Activated T-cell treated with anti-CD3 and anti-CD28 coated beads for 48 hours (primary cell): ENCODE results near the gene SLC66A2.

Experiments used
- DNase-seq: peaks from one replicate; pipeline ENCODE4 v3.0.0-alpha.2; 2020; ENCODE audit warnings: low read depth

Gene SLC66A2

DNA sequence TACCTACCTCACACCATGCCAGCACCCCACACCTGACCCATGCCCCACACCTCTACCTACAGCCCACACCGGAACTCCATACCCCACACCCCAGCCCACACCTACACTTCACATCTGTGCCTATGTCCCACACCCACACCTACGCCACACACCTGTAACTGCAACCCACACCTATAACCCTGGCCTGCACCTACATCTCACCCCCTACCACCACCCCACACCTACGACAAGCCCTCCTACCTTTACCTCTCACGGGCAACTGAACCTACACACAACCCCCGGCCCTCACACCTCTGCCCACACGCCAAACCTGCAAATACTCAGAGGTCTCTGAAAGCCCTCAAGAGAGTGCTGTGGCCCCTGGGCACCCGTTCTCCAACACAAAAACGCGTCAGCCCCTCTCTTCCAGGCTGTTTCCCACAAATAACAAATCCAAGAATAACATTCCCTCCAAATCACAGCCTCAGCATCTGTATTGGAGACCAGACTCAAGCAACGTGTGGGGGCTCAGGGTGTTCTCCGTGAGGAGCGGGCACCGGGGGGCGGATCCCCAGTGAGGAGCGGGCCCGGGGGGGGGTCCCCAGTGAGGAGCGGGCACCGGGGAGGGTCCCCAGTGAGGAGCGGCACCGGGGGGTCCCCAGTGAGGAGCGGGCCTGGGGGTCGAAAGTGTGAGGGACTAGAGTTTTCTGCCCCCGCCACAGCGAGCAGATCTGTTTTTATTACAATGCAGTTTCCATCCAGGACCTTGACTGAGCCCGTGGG lies 33.4 kb downstream of the SLC66A2 start:
- no peak for DNase-seq

DNA sequence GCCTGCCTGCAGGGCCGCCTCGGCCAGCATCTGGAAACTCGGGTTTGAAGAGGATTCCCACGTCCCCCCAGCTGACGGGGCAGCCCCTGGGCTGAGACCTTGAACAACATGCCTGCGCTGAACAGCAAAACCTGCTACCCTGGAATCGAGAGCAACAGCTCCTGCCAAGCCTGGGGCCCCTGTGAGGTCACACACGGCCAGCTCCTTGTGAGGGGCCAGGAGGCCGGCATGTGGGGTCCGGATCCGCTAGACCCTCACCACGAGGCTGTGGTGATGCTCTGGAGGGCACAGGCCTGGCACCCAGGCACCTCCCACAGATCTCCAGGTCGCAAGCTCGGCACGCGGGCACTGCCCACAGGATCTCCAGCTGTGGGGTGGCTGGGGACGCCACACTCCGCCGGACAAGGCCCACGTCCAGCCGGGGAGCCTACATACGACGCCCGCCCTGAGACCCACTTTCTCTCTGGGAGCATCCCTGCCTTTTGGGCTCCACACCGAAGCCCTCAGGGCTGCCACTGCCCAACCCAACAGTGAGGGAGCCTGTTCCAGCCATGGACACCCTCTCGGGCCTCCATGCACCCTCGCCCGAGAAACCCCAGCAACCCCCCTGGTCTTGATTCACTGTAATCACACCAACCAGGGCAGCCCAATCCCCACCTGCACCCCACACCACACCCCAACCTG lies 34.1 kb downstream of the SLC66A2 start:
- no peak for DNase-seq

DNA sequence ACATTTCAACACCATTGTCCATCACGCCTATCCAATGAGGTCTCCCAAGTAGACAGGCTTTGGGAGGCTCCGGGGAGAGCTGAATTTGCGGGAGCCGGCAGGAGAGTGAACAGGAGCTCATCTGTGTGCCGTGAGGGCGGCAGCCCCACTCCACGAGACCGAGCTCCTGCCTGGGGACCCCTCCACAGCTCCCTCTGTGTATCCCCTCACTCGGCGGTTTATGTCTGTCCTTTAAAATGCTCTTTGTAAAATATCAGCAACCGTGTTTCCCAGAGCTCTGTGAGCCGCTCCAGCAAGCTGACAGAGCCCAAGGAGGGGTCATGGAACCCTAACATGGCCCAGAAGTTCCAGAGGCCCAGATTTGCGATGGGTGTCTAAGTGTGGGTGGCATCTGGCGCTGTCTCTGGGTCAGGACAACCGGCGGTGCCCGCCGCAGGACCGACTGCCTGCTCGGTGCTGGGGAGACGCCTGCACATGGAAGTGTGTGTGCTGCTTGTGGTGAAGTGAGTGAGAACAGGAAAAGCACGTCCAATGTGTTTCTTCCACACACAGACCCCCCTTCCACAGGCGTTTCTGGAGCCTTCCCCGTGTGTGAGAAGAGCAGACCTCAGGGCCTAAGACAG lies 34.8 kb downstream of the SLC66A2 start:
- no peak for DNase-seq

DNA sequence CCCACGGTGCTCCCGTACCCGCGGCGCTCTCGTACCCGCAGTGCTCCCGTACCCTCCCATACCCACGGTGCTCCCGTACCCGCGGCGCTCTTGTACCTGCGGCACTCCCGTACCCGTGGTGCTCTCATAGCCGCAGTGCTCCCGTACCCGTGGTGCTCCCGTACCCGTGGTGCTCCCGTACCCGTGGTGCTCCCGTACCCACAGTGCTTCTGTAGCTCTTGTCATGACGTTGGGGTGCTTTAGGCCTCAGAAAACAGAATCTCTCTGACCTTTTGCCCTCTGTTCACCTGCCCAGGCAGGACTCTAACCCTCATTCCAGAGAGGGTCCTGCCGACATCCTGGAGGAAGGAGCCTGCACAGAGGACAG lies 35.3 kb downstream of the SLC66A2 start:
- DNase-seq, result no peak

DNA sequence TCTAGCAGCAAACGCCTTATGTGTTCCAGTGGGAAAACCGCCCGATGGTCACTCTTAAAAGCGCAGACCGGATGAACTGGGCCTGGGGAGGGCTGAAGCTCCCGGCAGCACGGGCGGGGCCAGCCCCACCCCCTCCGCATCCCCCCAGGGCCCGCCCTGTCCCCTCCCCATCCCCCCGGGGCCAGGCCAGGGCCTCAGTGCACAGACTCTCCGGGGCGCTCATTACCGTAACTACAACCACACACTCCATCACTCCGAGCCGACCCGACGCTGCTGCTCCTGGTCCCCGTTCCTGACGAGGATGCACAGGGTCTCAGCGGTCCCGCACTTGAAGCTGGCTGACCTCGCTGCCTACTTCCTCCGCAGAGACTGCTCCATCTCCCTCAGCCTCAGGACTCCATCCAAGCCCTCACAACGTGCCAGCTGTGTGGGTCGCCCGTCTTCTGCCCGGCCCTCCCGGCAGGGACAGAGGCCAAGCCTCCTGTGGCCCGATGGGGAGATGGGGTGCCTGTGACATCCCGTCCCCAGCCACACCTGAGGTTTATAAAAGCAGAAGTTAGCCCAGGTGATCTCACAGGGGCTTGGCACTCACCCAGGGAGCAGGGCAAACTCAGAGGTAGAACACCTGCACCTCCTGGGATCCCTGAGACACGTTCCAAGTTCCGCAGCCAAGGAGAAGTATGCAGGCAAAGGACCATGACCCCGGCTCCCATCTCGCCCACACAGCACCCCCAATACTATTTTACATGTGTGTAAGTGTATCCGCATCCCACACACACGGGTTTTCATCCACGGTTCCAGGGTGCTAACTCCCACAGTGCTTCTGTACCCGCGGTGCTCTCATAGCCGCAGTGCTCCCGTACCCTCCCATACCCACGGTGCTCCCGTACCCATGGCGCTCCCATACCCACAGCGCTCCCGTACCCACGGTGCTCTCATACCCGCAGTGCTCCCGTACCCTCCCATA lies 36.0 kb downstream of the SLC66A2 start:
- no peak for DNase-seq

DNA sequence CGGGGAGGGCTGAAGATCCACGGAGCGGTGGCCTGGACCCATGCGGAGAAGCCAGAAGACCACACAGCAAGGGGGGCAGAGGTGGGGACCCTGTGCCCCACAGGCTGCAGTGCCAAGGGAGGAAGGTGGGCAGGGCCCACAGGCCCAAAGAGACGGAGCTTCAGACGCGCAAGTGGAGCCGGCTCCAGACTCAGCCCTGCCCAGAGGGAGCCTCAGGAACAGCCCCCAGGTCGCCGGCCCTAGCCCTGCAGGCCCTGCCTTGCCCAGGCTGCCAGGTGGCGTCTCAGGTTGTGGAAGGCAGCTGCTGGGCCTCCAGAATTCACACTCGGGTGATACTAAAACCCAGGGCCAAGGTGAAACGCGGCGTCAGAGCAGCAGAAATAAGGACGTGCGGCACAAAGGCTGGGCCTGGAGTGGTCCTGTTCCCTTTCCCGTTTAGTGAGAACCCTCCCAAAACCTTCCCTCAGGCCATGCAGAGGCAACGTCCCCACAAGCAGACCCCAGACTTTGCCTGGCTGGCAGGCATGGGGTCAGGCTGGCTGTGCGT lies 36.8 kb downstream of the SLC66A2 start:
- DNase-seq, result no peak

DNA sequence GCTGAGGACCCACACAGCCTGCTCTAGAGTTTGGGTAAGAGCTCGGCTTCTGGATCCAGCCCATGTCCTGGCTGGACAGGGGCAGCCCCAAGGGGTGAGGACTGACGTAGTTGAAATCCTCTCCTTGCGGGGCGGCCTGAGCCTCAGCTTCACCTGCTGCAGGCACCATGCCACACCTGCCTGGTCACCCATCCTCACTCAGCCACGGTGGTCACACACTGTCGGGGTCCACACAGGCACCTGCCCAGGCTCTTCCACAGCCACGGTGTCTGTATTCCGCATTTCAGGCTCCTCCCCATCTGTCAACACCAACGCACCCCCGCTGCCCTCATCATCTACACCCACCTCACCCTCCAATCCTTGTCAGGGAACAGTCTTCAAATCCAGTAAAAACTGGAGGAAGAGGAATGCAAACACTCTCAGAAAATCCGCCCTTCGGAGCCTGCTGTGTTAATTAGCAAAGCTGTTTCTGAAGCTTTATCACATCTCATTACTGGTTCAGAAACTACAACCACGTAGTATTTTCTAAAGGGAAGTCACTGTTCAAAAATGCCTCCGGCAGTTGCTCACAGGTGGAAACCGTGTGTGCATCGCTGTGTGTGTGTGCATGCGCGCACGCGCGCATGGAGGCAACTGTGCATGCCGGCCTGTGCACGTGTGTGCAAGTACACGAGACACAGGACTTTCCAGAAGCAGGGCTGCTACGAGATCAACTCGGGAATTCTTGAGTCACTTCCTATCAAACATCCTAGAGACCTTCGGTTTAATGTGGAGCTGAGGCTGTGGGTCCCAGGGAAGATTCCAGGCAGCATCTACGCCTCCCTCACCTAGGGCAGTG lies 38.2 kb downstream of the SLC66A2 start:
- no peak for DNase-seq

DNA sequence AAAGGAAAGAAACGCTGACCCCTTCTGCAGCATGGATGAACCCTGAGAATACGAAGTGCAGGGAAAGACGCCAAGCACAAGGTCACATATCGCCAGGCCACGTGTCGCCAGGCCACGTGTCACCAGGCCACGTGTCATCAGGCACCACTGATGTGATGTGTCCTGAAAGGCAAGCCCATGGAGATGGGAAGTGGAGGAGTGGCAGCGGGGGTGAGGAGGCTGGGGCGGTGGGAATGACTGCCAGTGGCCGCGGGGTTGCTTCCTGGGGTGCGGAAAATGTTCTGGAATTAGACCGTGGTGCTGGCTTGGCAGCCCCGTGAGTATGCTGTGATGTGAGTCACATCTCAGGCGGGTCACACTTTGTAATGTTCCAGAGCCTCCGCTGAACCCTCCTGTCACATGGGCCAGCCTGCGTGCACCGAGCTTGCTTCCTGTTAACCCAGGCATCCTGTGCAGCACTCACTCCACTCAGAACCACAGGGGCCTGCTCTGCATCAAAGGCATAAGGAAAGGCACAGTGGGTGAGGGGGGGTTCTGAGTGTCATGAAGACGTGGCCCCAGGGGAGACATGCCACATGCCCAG lies 39.0 kb downstream of the SLC66A2 start:
- peak; percentile 28 for DNase-seq

DNA sequence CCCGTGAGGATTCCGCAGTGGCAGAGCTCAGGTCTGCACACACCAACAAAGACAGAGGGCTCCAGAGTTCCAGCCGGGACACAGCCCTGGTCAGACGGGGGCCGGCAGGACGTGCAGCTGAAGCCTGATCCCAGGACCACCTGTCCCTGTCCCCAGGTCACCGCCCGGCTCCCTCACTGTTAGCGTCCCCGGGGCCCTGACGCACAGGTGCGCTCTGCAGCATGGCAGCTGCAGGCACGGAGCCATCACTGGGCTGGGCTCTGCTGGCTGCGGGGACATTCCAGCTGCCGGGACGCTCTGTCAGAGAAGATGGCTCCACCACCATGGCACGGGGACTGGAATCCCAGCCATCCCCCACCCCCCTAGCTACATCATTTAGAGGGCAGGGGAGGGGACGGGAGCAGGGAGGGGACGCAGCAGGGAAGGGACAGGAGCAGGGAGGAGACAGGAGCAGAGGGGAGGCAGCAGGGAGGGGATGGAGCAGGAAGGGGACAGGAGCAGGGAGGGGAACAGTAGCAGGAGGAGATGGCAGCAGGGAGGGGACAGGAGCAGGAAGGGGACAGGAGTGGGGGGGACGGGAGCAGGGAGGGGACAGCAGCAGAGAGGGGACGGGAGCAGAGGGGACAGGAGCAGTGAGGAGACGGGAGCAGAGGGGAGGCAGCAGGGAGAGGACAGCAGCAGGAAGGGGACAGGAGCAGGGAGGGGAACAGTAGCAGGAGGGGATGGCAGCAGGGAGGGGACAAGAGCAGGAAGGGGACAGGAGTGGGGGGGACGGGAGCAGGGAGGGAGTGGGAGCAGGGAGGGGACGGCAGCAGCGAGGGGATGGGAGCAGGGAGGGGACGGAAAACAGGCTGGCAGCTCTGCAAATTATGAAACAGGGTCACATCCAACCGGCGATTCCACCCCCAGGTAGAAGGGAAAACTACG lies 39.8 kb downstream of the SLC66A2 start:
- DNase-seq, result no peak

DNA sequence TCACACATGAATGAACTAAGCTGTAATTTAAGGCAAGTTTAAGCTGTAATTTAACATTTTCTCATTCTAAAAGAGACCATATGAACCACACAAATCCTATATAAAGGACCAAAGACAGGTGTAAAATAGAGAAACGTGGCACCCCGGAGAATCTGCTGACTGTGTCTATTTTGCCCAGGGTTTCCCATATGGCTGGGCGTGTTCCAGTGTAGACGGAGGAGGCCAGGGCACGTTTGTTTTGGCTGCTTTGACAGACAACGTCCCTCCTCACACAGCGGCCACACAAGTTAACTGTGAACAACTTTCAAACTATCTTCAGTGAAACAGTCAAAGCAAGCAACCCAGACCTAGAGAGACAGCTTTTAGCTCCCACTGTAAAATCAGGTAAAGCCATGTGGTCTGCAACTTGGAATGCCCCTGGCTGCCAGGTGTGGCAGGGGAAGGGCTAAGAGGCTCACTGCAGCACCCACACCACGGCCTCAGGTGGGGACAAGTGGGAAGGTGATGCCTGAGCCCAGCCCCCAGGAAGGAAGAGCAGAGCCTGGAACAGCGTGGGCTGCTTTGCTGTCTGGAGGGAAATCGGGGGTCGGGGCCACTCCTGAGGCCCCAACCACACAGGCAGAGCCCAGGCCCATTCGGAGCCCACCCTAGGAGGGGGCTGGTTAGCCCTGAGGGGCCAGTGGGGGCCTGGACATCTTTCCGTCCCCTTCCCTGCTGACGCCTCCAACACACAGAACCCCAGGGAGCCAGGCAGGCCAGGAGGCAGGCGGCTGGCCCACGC lies 40.7 kb downstream of the SLC66A2 start:
- no peak for DNase-seq

DNA sequence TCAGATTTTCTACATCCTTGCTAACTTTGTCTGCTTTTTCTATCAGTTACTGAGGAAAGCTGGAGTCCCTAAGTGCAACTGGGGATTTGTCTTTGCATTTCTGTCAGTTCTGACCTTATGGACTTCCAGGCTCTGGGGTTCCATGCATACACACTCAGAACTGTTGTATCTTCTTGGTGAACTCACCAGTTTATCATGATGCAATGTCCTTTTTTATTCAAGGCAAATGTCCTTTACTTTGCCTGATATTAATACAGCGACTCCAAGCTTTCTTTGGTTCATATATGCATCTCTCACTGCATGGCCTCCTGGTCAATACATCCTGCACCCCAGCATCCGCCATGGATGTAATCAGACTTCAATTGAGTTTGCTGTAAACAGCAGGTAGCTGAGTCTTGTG lies 44.7 kb downstream of the SLC66A2 start:
- DNase-seq, result no peak

DNA sequence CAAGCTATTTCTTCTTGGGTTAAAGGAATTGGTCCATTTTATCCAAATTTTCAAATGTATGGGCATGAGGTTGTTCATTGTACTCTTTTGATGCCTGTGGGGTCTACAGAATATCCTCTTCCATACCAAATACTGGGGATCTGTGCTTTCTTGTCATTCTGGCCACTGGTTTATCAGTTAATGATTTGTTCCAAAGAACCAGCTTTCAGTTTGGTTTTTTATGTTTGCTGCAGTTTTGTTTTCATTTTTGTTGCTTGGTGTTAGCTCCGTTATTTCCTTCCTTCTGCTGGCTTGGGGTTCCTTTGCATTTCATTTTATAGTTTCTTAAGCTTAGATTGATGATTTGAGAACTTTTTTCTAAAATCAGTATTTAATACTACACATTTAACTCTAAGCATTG lies 45.5 kb downstream of the SLC66A2 start:
- DNase-seq, result no peak

DNA sequence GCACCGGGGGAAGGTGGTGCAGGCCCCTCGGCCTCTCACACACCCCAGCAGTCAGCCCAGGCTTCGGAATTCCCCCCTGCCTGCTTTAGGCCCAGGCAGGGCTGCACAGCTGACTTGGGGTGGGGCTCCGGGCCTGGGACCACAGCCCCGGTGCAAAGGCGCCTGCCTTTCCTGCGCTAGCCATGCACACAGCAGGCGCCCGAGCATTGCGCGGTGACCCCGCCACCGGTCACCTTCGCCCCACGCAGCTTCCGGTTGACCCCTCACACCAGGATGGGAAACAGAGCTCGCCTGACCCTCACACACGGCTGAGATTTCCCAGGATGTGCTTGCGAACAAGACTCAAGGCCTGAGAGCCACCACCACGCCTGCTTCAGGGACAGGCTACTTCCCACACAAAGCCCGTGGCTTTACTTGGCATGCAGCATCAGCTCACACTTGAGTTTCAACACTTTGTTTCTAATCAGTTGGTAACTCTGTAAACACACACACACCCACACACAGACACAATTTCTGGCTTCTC lies 46.0 kb downstream of the SLC66A2 start:
- DNase-seq, result no peak

DNA sequence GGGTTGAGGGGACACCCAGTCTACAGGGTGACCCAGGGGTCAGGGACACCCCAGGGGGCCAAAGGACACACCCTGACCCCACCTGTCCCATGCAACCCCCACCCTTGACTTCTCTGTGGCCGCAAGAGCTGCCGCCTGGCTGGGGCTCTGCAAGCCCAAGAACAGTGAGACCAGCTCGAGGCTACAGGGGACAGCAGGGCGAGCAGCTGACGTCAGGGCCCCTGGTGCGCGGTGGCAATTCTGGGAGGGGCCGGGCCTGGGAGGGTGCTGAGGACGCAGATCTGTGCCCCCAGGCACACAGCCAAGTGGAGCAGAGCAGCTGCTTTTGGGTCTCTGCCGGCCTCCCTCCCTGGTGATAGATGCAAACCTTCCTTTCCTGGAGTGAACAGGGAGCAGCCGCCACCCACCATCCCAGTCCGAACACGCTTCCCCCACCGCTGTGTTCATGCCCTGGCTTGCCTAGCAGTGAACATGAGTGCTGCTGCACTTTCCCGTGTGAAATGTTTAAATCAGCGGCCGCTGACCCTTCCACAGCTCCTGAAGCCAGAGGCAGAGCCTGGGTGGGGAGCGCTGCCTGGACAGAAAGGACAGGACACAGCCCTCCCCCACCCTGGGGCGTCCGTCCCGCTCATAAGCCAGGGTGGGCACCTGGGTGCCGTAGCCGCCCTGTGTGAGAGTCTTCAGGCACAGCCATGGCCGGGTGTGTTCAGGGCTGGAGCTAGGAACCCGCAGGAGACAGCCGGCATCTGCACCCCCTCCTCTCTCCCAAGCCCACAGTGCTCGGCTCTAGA lies 46.9 kb downstream of the SLC66A2 start:
- no peak for DNase-seq

DNA sequence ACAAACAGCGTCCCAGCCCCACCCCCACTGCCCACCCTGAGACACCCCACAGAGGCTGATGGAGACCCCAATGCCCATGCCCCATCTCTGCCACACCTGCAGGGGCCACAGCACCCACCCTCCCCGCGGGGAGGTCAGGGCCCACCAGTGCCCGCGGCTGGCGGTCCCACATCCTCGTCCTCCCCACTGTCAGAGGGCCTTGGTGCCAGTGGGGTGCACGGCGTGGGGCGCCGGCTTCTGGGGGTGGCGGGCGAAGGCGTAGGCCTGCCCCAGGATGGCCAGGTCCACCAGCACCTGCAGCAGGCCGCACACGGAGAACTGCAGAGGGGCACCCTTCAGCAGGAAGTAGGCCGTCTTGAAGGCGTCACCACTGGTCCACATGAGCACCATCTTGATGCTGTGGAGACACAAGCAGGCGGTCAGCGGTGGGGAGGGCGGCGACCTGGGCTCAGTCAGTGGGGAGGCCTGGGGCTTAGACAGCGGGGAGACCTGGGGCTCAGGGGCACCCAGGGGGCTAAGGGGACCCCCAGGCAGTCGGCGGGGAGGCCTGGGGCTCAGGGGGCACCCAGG lies 47.6 kb downstream of the SLC66A2 start:
- DNase-seq, result no peak

DNA sequence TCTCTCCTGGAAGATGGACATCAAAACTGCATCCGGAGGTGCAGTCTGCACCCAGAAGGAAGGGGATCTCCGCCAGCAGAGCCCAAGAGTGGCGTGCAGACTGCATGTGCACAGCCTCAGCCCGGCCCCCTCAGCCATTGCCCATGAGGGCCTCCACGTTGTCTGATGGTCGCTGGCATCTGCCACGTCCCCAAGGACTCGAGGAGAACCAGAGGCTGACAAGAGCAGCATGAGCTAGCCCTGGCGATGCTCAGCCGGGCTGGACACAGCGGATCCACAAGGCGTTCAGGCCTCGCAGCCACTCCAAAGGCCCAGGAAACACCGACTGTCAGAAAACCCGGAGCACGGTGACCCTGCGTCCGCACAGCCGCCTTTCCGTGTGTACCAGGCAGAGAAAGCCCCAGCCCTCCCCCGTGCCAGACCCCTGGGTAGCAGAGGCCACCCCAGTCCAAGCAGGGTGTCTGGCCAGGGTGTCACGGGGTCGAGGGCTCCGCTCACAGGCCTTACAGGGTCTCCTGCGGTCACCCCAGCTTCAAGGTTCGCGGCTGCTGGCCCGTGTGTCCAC lies 48.3 kb downstream of the SLC66A2 start:
- no peak for DNase-seq

DNA sequence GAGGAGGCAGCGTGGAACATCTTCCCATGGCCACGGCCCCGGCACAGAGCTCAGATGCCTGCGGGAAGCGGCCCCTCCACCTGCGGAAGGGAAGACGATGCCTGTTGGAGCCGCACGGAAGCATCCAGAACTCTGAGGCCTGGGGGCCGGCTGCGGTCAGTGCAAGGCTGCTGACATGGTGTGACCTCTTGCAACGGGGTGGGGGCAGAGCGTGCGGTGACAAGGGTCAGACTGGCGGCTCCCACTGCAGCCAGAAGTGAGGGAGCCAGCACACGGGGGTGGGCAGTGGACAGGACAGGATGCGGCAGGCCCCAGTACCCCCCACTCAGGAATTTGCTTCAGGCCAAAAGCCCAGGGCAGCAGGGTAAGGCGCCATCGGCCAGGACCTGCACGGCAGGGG lies 48.8 kb downstream of the SLC66A2 start:
- DNase-seq, result no peak
